NCI-H2081 treated with DMSO at 0.1 percent for 48 hours (cell line): ENCODE measurements around the gene PPIA.
"Not testable (repeated sequence)": the region's sequence is repeated elsewhere in the genome, so short reads cannot be mapped to it uniquely, and the experiment has no call there.

Experiments
- DNase-seq: peaks from one replicate; lab custom pipeline; 2025; lab: John Stamatoyannopoulos, UW

Gene PPIA

DNA sequence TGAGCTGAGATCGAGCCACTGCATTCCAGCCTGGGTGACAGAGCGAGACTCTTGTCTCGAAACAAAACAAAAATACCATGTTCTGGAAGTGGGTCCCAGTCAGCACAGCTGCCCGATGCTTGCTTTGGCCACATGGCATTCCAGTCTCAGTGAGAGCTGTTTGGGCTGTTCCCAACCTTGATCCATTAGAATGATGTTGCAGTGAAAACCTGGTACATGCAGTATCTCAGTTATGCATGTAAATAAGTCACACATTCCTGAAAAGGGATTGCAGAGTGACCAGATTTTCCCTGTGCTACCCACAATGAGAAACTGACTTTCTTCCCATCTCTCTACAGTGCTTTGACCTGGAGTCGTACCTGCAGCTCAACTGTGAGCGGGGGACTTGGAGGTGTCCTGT lies 32.4 kb upstream of the PPIA start:
- no peak for DNase-seq

DNA sequence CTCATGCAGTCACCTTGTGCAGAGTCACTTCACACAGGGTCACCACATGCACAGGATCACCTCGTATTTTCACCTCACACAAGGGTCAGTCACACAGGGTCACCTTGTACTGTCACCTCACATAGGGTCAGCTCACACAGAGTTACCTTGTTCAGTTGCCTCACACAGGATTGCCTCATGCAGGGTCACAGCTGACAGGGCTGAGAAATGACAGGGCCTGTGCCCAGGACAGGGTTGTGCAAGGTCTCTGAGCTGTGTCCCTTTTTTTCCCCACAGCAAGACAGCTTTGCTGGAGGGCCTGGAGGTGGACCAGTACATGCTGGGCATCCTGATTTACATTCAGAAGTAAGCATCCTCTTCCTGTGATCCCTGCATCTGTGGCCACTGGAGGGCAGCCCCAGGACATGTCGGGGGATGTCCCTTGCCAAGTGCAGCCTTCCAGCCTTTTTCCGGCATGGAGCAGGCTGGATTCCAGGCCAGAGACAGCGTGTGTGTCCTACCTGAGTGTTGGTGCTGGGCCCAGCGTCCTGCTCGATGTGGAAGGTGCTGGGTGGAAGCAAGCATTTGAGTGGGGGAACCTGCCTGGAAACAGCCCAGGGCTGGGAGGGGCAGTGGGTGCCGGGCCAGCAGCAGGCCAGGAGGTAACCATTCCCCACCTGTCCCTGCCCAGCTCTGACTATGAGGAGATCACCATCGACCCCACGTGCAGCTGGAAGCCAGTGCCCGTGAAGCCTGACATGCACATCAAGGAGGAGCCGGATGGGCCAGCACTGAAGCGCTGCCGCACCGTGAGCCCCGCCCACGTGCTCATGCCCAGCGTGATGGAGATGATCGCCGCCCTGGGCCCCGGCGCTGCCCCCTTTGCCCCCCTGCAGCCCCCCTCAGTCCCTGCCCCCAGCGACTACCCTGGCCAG lies 31.6 kb upstream of the PPIA start:
- DNase-seq: no peak

- DNase-seq: no peak
Measured at GRCh38 chr7:44765579-44766415, 30.7 kb upstream of the PPIA start.

DNA sequence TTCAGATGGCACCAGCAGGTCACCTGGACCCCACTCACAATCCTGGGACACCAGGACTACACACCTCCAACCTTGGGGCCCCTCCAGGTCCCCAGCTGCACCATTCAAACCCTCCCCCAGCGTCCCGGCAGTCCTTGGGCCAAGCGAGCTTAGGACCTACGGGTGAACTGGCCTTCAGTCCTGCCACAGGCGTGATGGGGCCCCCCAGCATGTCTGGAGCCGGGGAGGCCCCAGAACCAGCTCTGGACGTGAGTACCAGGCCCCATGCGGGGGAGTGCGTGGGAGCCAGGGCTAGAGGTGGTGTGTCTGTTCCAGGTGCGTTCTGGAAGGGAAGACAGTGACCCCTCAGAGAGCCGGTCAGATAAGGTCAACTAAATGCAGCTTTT lies 30.1 kb upstream of the PPIA start:
- DNase-seq: no peak

DNA sequence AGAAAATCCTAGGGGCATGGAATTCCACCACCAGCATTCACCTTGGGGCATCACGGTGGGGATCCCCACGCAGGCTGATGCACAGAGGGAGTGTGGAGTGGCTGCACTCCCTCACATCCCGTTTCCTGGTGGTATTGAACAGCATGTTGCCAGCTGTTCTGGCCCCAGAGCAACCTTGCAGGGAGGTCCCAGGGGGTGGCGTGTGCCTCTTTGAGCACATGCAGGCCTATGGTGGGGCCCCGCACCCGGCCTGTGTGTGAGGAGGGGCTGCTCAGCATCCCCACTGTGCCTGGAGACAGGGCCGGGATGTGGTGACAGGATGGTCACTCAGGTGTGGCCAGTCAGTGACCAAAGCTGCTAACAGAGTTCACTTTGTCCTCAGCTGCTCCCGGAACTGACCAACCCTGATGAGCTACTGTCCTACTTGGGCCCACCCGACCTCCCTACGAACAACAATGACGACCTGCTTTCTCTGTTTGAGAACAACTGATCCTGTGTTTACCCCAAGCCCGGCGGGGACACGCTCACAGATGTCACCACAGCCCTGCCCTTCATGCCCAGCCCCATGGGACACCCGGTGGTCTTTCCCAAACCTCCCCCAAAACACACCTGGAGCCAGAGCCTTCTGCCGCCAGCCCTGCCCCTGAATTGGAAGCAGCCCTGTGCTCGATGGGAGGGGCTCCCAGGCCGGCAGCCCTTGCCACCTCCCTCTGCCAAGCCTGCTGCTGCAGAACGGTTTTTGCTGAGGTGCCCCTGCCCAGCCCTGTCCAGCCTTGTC lies 29.2 kb upstream of the PPIA start:
- no peak for DNase-seq

GRCh38 chr7:44767912-44768627 lies 28.4 kb upstream of the PPIA start:
- peak; percentile 3 for DNase-seq

DNA sequence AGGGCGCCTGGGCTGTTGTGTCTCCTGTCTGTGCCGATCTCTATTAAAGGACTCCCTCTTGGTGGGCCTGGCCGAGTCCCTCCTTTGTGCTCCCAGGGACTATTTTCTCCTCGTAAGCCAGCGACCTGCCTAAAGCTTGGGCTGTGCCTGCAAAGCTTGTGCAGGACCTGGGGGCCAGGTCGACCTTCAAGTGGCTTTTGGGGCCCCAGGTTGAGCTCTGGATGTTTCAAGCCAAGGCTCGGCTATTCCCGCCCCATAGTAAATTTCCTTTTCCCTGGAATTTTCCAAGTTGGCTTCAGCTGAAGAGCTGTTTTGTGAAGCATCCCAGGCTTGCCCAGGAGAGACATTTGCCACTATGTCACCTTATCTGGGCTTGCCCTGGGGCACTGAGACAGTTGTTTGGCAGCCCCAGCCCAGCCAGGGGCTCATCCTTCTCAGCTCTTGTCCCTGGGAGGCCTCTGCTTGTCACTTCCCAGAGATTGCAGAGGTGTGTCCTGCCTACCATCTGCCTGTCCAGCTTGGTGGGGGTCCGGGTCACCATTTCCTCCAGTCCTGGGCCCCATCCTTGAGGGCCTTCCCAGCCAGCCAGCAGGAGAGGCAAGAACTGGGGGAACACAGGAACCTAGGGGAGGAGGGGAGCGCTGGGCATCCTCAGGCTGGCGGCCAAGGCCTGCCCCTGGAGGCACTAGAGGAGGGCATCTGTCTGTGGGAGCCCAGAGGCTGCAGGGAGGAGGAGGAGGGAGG lies 27.7 kb upstream of the PPIA start:
- DNase-seq: no peak

- no peak for DNase-seq
Measured at GRCh38 chr7:44769376-44769775, 27.1 kb upstream of the PPIA start.

DNA sequence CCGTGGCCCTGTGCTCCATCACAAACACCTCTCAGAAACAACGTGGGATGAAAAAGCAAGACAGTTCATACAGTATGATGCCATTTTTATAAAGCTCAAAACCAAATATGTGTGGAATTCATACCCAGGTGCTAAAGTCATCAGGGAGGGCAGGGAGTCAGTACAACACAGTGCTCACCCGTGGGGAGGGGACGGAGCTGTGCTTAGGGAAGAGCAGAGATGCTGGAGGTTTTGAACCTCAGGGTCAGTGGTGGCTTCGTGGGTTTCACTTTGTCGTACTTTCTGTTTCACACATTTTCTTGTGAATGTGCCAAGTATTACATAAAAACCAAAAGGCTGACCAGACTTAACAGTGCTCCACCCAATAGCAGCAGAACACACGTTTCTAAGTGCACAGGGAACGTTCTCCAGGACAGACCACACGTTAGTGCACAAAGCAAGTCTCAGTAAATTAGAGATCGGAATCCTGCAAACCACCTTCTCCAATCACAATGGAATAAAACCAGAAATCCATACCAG lies 26.6 kb upstream of the PPIA start:
- no peak for DNase-seq

DNA sequence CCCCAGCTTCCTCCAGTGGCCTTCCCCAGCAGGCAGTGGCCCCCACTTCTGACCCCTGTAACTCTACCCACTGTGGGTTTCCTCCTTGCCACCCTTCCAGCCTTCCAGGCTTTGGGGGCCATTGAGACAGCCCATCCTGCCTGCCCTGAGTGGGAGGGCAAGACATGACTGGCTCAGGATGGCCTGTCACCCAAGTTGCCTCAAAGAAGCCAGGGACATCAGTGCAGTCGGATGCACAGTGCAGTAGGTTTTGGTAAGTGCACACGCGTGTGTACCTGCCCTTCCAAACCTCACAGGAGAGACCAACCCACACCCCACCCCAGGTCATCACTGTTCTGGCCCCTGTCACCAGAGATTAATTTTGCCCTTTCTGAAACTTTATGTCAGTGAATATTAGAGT lies 25.1 kb upstream of the PPIA start:
- no peak for DNase-seq

GRCh38 chr7:44772440-44772839 lies 24.0 kb upstream of the PPIA start:
- DNase-seq: no peak

GRCh38 chr7:44772867-44773266 lies 23.6 kb upstream of the PPIA start:
- DNase-seq: no peak

- not testable (repeated sequence) for DNase-seq
Measured at GRCh38 chr7:44774486-44774885, 22.0 kb upstream of the PPIA start.

GRCh38 chr7:44775383-44776107 lies 20.9 kb upstream of the PPIA start:
- no peak for DNase-seq

DNA sequence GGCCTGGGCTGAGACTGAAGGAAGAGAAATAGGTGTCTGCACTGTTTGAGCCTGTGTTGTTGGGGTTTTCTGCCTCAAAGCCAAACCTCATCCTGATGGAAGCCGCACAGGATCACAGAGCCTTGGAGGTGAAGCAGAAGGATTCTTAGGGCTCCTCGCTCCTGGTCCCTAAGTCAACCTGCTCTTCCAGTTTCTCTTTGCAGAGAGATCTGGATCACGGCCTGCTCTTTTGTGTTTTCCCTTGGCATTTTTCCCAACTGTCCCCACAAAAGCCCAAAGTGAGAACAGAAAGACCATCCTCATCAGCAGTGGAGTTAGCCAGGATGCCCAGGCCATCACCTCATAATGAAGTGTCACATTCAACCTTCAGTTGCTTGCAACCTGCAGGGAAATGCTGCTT lies 20.3 kb upstream of the PPIA start:
- no peak for DNase-seq

- DNase-seq: no peak
Measured at GRCh38 chr7:44782460-44782859, 14.0 kb upstream of the PPIA start.

GRCh38 chr7:44783407-44783806 lies 13.1 kb upstream of the PPIA start:
- DNase-seq: no peak

DNA sequence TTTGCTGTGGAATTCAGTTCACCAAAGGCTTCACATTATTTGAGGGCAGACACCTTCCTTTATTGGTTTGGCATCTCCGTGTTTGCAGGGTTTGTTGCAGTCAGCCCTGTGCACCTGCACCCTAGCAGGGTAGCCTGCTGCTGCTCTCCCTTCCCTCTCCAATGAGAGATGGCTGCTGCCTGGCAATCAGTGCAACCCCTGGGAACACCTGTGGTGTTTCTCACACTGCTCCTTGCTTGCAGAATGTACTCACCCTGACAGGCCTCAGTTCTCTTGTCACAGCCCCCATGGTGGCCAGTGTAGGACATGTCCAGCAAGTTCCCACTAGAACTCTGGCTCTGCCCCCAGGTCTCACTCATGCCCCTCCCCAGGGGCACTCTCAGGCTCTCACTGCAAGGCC lies 12.1 kb upstream of the PPIA start:
- DNase-seq: no peak

DNA sequence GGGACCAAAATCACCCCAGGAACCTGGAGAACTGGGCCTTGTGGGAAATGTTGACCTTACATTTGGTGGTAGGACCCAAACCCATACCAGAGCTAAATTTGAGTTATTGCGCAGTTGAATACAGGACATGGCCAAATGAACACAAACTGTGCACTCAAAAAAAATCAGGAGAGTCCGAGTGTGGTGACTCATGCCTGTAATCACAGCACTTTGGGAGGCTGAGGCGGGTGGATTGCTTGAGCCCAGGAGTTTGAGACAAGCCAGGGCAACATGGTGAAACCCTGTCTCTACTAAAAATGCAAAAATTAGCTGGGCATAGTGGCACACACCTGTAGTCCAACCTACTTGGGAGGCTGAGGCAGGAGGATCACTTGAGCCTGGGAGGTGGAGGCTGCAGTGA lies 11.3 kb upstream of the PPIA start:
- not testable (repeated sequence) for DNase-seq

GRCh38 chr7:44787041-44787440 lies 9.4 kb upstream of the PPIA start:
- no peak for DNase-seq
